Hematopoietic multipotent progenitor cell treated with erythropoietin and hydrocortisone succinate and interleukin-3 and kit ligand, for 15 days (in vitro differentiated cells): ENCODE data around the gene OVOL2.

Experiments used
- DNase-seq: peaks from one replicate; pipeline ENCODE4 v3.0.0-alpha.2; 2015; ENCODE audit warnings: low spot score

OVOL2 gene

DNA sequence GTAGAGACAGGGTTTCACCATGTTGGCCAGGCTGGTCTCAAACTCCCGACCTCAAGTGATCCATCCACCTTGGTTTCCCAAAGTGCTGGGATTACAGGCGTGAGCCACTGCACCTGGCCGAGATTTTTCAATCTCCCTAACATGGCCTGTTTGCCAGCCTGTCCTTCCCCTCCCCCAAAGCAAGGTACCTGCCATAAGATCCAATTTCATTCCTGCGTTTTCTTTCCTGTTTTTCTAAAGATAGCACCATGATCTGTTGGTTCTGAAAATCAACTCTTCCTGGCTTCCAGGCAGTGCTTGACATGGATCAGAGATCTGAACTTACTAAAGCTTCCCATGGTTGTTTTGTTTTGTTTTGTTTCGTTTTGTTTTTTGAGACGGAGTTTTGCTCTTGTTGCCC, 81.4 kb downstream of the OVOL2 start:
- DNase-seq = no peak
